IMR-90 (cell line): ENCODE data around the gene ZZZ3. TPM values are rescaled to one million over a fixed set of nuclear protein-coding genes. Genes with fewer than 3 reads are reported as not detected.
A peak's percentile ranks its signal among the peaks of the same experiment; 100 is the strongest.

ENCODE experiments used
- ATAC-seq: fragments of 200-7000 bp; cut with Tn5 transposase; 2 replicates; pipeline ENCODE4 v1.9.1; 2020; ENCODE audit warnings: low read depth, mild to moderate bottlenecking, moderate library complexity
- BruUV-seq: library from RNA; stranded (reverse); fragments of 400-500 nt; replicated peaks from 2 replicates; lab custom pipeline; 2021; lab: Mats Ljungman, UMichigan
- CTCF ChIA-PET: fragments of 300-600 bp; formaldehyde crosslinking; extraction: SDS; loops from one replicate; lab custom pipeline; 2021; ENCODE audit warnings: antibody characterized with exemption; lab: Yijun Ruan, JAX
- POLR2A ChIA-PET: fragments of 300-600 bp; sonication (Branson Sonifier 250); formaldehyde crosslinking; loops from one replicate; lab custom pipeline; 2022; ENCODE audit warnings: antibody characterized with exemption; ENCODE audit not compliant: unreplicated experiment; lab: Charles Lee
- DNase-seq: peaks from one replicate; pipeline ENCODE4 v3.0.0; 2013
- H2AFZ ChIP-seq: replicated peaks from 2 replicates; pipeline ENCODE3; 2013; ENCODE audit warnings: low read length, mild to moderate bottlenecking; ENCODE audit not compliant: poor library complexity
- H2AK5ac ChIP-seq: 2 replicates; pipeline ENCODE4 v1.6.1; 2013; ENCODE audit warnings: low read depth, low read length, inconsistent platforms
- H2AK9ac ChIP-seq: replicated peaks from 2 replicates; pipeline ENCODE3; 2013; ENCODE audit warnings: mild to moderate bottlenecking, low read depth, low read length, moderate library complexity; ENCODE audit not compliant: poor library complexity
- H2BK120ac ChIP-seq: 2 replicates; pipeline ENCODE4 v1.6.1; 2013; ENCODE audit warnings: low read depth, low read length, inconsistent platforms
- H2BK15ac ChIP-seq: 3 replicates; pipeline ENCODE4 v1.6.1; 2013; ENCODE audit warnings: low read depth, low read length, inconsistent platforms
- H2BK20ac ChIP-seq: 2 replicates; pipeline ENCODE4 v1.6.1; 2013; ENCODE audit warnings: low read depth, mild to moderate bottlenecking, inconsistent platforms, low read length, moderate library complexity
- H2BK5ac ChIP-seq: 2 replicates; pipeline ENCODE4 v1.6.1; 2013; ENCODE audit warnings: mild to moderate bottlenecking, low read depth, low read length, inconsistent platforms; ENCODE audit not compliant: poor library complexity, severe bottlenecking
- H3K14ac ChIP-seq: replicated peaks from 2 replicates; pipeline ENCODE4 v1.6.1; 2013; ENCODE audit warnings: low read depth, low read length, inconsistent platforms
- H3K18ac ChIP-seq: 2 replicates; pipeline ENCODE4 v1.6.1; 2013; ENCODE audit warnings: low read depth, low read length, control low read depth
- H3K23ac ChIP-seq: 2 replicates; pipeline ENCODE4 v1.6.1; 2013; ENCODE audit warnings: low read depth, low read length, inconsistent platforms
- H3K27ac ChIP-seq: 2 replicates; pipeline ENCODE4 v1.5.1; 2013; ENCODE audit warnings: mild to moderate bottlenecking, control low read depth, low read length; ENCODE audit not compliant: insufficient read depth
- H3K27me3 ChIP-seq: 2 replicates; pipeline ENCODE4 v1.6.1; 2013; ENCODE audit warnings: low read length; ENCODE audit not compliant: control insufficient read depth, insufficient read depth
- H3K36me3 ChIP-seq: 2 replicates; pipeline ENCODE4 v1.6.1; 2013; ENCODE audit warnings: low read length, mixed read lengths; ENCODE audit not compliant: control insufficient read depth, insufficient read depth
- H3K4ac ChIP-seq: 2 replicates; pipeline ENCODE4 v1.6.1; 2013; ENCODE audit warnings: low read depth, low read length, inconsistent platforms
- H3K4me1 ChIP-seq: 2 replicates; pipeline ENCODE4 v1.6.1; 2013; ENCODE audit warnings: low read length, mixed read lengths; ENCODE audit not compliant: control insufficient read depth, insufficient read depth
- H3K4me2 ChIP-seq: 2 replicates; pipeline ENCODE4 v1.6.1; 2013; ENCODE audit warnings: low read depth, mild to moderate bottlenecking, control low read depth, low read length, moderate library complexity
- H3K4me3 ChIP-seq: 2 replicates; pipeline ENCODE4 v1.5.1; 2013; ENCODE audit warnings: low read depth, mild to moderate bottlenecking, control low read depth, low read length, moderate library complexity; ENCODE audit not compliant: insufficient read depth
- H3K56ac ChIP-seq: 2 replicates; pipeline ENCODE4 v1.6.1; 2013; ENCODE audit warnings: low read length, inconsistent platforms; ENCODE audit not compliant: insufficient read depth; ENCODE audit errors: extremely low read depth
- H3K79me1 ChIP-seq, 2 experiments: 2 replicates each; pipeline ENCODE4 v1.6.1; 2013; ENCODE audit warnings: low read length in 2 of 2, inconsistent platforms in 1 of 2, low read depth in 1 of 2
- H3K9ac ChIP-seq: 2 replicates; pipeline ENCODE4 v1.6.1; 2013; ENCODE audit warnings: low read depth, low read length, control low read depth
- H3K9me1 ChIP-seq: 2 replicates; pipeline ENCODE4 v1.6.1; 2013; ENCODE audit warnings: low read length, inconsistent platforms; ENCODE audit not compliant: insufficient read depth
- H3K9me3 ChIP-seq: 2 replicates; pipeline ENCODE4 v1.6.1; 2013; ENCODE audit warnings: low read length; ENCODE audit not compliant: control insufficient read depth, insufficient read depth
- H4K20me1 ChIP-seq: 2 replicates; pipeline ENCODE4 v1.6.1; 2013; ENCODE audit warnings: low read length, inconsistent platforms; ENCODE audit not compliant: insufficient read depth
- H4K5ac ChIP-seq: 2 replicates; pipeline ENCODE4 v1.6.1; 2013; ENCODE audit warnings: mild to moderate bottlenecking, low read depth, low read length, control low read depth
- H4K8ac ChIP-seq, 2 experiments: 2 replicates each; pipeline ENCODE4 v1.6.1; 2013; ENCODE audit warnings: low read depth in 2 of 2, low read length in 2 of 2, control low read depth in 1 of 2, inconsistent platforms in 1 of 2
- H4K91ac ChIP-seq: 2 replicates; pipeline ENCODE4 v1.6.1; 2013; ENCODE audit warnings: low read depth, low read length, inconsistent platforms; ENCODE audit not compliant: insufficient read depth
- CEBPB ChIP-seq: IDR thresholded peaks from 2 replicates; pipeline ENCODE4 v1.6.1; 2012; ENCODE audit warnings: low read depth, low read length, improper control_type of control experiment
- WGBS, 2 experiments: methylation state at CpG; one replicate each; pipeline versions ENCODE4 v1.1.5 to v1.1.7; 2013; ENCODE audit warnings: missing lambda C conversion rate in 2 of 2; ENCODE audit not compliant: insufficient read length in 1 of 2; ENCODE audit errors: extremely low coverage in 2 of 2; 5-methylcytosine and 5-hydroxymethylcytosine counted together
- dilution Hi-C: fragments of 300-500 bp; cut with HindIII; formaldehyde crosslinking; loops from one replicate; pipeline ENCODE4 v1.14.3; 2018; ENCODE audit warnings: low sequenced_read_pairs; ENCODE audit not compliant: unreplicated experiment
- in situ Hi-C: fragments of 300-500 bp; cut with MboI; formaldehyde crosslinking; loops from 3 replicates; pipeline ENCODE4 v1.14.3; 2019; ENCODE audit warnings: low sequenced_read_pairs, inconsistent platforms, mixed read lengths
- intact Hi-C: fragments of 100-400 bp; cut with micrococcal nuclease; formaldehyde crosslinking; loops from 2 replicates; pipeline ENCODE4 v1.10.0; 2022
- polyA plus RNA-seq, 3 experiments: library from polyadenylated mRNA; depleted of rRNA; stranded (reverse); fragments of >200 nt; gene quantifications; 2 replicates each; pipeline ENCODE4 v1.2.3, GENCODE V29; 2012; ENCODE audit warnings: low replicate concordance in 1 of 3
- total RNA-seq: library from RNA; depleted of rRNA; stranded (reverse); fragments of >200 nt; gene quantifications from 2 replicates; pipeline ENCODE4 v1.2.3, GENCODE V29; 2012
- TF ChIP-seq, protein P1 (sequence below): fragments of 150-350 bp; IDR thresholded peaks from 2 replicates; pipeline ENCODE4 v1.6.1; 2016; ENCODE audit warnings: low read depth, mild to moderate bottlenecking, low read length, moderate library complexity, borderline replicate concordance

Gene ZZZ3
- total and polyA plus RNA-seq, 2 of the 4 experiments (the other 2 are of a cell fraction), result 14.2 to 66.3 TPM

DNA sequence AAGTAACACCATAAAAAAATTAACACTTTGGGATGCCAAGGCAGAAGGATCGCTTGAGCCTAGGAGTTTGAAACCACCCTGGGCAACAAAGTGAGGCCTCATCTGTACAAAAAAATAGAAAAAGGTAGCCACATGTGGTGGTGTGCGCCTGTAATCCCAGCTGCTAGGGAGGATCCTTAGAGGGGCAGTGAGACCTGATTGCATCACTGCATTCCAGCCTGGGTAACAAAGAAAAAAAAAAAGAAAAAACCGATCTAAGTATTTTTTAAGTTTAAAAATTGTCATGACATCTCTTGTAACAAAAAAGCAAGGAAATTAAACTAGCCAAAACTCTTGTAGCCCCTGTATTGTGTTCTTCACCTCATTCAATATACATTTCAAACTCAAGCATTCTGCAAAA, 39.5 kb downstream of the ZZZ3 start:
- no peak overlapping the region for H3K18ac ChIP-seq
- H3K23ac ChIP-seq, result no peak overlapping the region
- TF ChIP-seq, protein P1, sequence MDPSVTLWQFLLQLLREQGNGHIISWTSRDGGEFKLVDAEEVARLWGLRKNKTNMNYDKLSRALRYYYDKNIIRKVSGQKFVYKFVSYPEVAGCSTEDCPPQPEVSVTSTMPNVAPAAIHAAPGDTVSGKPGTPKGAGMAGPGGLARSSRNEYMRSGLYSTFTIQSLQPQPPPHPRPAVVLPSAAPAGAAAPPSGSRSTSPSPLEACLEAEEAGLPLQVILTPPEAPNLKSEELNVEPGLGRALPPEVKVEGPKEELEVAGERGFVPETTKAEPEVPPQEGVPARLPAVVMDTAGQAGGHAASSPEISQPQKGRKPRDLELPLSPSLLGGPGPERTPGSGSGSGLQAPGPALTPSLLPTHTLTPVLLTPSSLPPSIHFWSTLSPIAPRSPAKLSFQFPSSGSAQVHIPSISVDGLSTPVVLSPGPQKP, result no peak
- TF ChIP-seq CEBPB, result peak; percentile 46; the same call in 1 of the 2 replicates
- ChIA-PET POLR2A (no interaction called here), CTCF (interaction anchor here (0.6 kb wide), 1 partner anchor 25 kb away, joined by 3 read pairs; no protein-coding TSS in a partner anchor)
- H2AK9ac ChIP-seq, result no peak overlapping the region
- DNase-seq (no peak), ATAC-seq (no peak)
- H3K14ac ChIP-seq, result peak overlapping the region; percentile 29; the same call in 1 of the 2 replicates
- peaks cover 7% of the 10 kb centered on the region for H3K36me3 ChIP-seq
- H3K4me1 ChIP-seq, result peaks cover 2% of the 10 kb centered on the region; the same call in 1 of the 2 replicates
- peaks cover 5% of the 10 kb centered on the region; the same call in 1 of the 2 replicates for H3K9me1 ChIP-seq
- in situ Hi-C loops, result no loop called here
- no peaks in the 10 kb centered on the region for H3K27me3 ChIP-seq
- no peak overlapping the region for H2AK5ac ChIP-seq
- no peak overlapping the region for H3K4ac ChIP-seq
- no peak overlapping the region for H4K8ac ChIP-seq
- no peak overlapping the region for H3K27ac ChIP-seq
- no peak overlapping the region for H2BK20ac ChIP-seq
- no peak overlapping the region for H3K4me2 ChIP-seq
- no peaks in the 10 kb centered on the region for H3K9me3 ChIP-seq
- H2AFZ ChIP-seq, result no peak overlapping the region
- no peak overlapping the region for H2BK15ac ChIP-seq
- no peak overlapping the region for H3K9ac ChIP-seq
- no peak overlapping the region for H2BK120ac ChIP-seq
- H4K91ac ChIP-seq, result no peak overlapping the region
- H3K56ac ChIP-seq, result no peak overlapping the region
- dilution Hi-C loops, result no loop called here
- intact Hi-C loops, result no loop called here
- H3K4me3 ChIP-seq, result no peak overlapping the region
- H4K5ac ChIP-seq, result no peak overlapping the region
- peaks cover 19% of the 10 kb centered on the region for H4K20me1 ChIP-seq
- no TSS peak for BruUV-seq
- peaks cover 35 to 66% of the 10 kb centered on the region in 2 experiments for H3K79me1 ChIP-seq
- 100% methylated on average over 1 of the region's 3 CpGs; no CpG with 5 or more reads in 1 of the 2 experiments for WGBS, 2 experiments
- no peak overlapping the region for H2BK5ac ChIP-seq
